ENCODE data around the gene CYB5B. TPM values are rescaled to one million over a fixed set of nuclear protein-coding genes. Genes with fewer than 3 reads are reported as not detected.
A peak's percentile ranks its signal among the peaks of the same experiment; 100 is the strongest.

Gene CYB5B
- polyA plus RNA-seq, 3 donors from 2014 or later, result 210 to 235 (median 233) TPM

GRCh38 chr16:69511651-69512050 is 87.2 kb downstream of the CYB5B start:
- Mint-ChIP-seq H3K36me3 (peaks cover 0 to 4% (median 0%) of the 10 kb centered on the region in 3 donors), H3K9me3 (peaks cover 0 to 2% (median 0%) of the 10 kb centered on the region in 6 donors), H3K27ac (peak overlapping the region in 1 of 6 donors; percentile 38), H3K27me3 (ENCODE audit: low read depth in 3 of 3) (peaks cover 0 to 2% (median 2%) of the 10 kb centered on the region in 3 donors), H3K4me3 (no peak overlapping the region), H3K4me1 (no peaks in the 10 kb centered on the region)
- DNase-seq, result no peak

- no peak overlapping the region for H3K27ac Mint-ChIP-seq
- peaks cover 0 to 4% (median 0%) of the 10 kb centered on the region in 3 donors for H3K36me3 Mint-ChIP-seq
- DNase-seq, result no peak
- H3K9me3 Mint-ChIP-seq, result peaks cover 0 to 2% (median 0%) of the 10 kb centered on the region in 6 donors
- H3K27me3 Mint-ChIP-seq (ENCODE audit: low read depth in 3 of 3), result peaks cover 0 to 3% (median 2%) of the 10 kb centered on the region in 3 donors
- H3K4me3 Mint-ChIP-seq, result no peak overlapping the region
- no peaks in the 10 kb centered on the region for H3K4me1 Mint-ChIP-seq
Observed at GRCh38 chr16:69513180-69513966, 89.0 kb downstream of the CYB5B start.

- peaks cover 0 to 4% (median 0%) of the 10 kb centered on the region in 3 donors for H3K36me3 Mint-ChIP-seq
- no peak overlapping the region for H3K4me3 Mint-ChIP-seq
- H3K9me3 Mint-ChIP-seq, result peaks cover 0 to 2% (median 0%) of the 10 kb centered on the region in 6 donors
- DNase-seq, result no peak
- no peak overlapping the region for H3K27ac Mint-ChIP-seq
- H3K27me3 Mint-ChIP-seq (ENCODE audit: low read depth in 3 of 3), result peaks cover 0 to 3% (median 2%) of the 10 kb centered on the region in 3 donors
- H3K4me1 Mint-ChIP-seq, result no peaks in the 10 kb centered on the region
Observed at GRCh38 chr16:69514356-69514755, 89.9 kb downstream of the CYB5B start.

Other genes starting within 250 kb of the CYB5B start
- gene SNTB2, start 237.5 kb upstream of the CYB5B start, polyA plus RNA-seq, result 10 to 100 TPM; 16.7 to 23.1 (median 17.7) TPM
- 10 to 100 TPM; 26.5 to 52.0 (median 30.9) TPM for gene VPS4A, start 113.3 kb upstream of the CYB5B start, polyA plus RNA-seq
- gene PDF, start 94.0 kb upstream of the CYB5B start, polyA plus RNA-seq, result 1 to 10 TPM; 6.3 to 10.0 (median 6.3) TPM
- gene COG8, start 85.1 kb upstream of the CYB5B start, polyA plus RNA-seq, result 10 to 100 TPM; 36.6 to 52.0 (median 44.4) TPM
- gene NIP7, start 84.8 kb upstream of the CYB5B start, polyA plus RNA-seq, result 10 to 100 TPM; 13.0 to 24.9 (median 23.2) TPM
- not detected for gene TMED6, start 72.8 kb upstream of the CYB5B start, polyA plus RNA-seq
- gene TERF2, start 38.6 kb upstream of the CYB5B start, polyA plus RNA-seq, result 10 to 100 TPM; 10.8 to 25.2 (median 17.0) TPM
- gene NFAT5, start 141.3 kb downstream of the CYB5B start, polyA plus RNA-seq, result 10 to 100 TPM in 1 of 3 donors, 1 to 10 TPM in 2; 5.4 to 17.5 (median 7.9) TPM